Measurements from ENCODE around the gene OFD1. TPM values are rescaled to one million over a fixed set of nuclear protein-coding genes. Genes with fewer than 3 reads are reported as not detected.

OFD1 gene
- total RNA-seq, 4 donors from 2014 or later, result 12.7 to 26.1 (median 20.6) TPM

- no peak for DNase-seq
- Histone ChIP-seq H3K27me3 (no peaks in the 10 kb centered on the region), H3K9me3 (no peaks in the 10 kb centered on the region), H3K36me3 (no peaks in the 10 kb centered on the region), H3K4me3 (no peak overlapping the region), H3K27ac (no peak overlapping the region), H3K4me1 (no peaks in the 10 kb centered on the region)
- no peak for TF ChIP-seq POLR2A (IDR thresholded peaks at IDR 0.05)
- TF ChIP-seq CTCF (IDR thresholded peaks at IDR 0.05), result no peak
- WGBS, 2 donors, result 62 to 95% methylated on average over 2 of the region's 2 CpGs
- intact Hi-C loops (cut with DNase I), result no loop called here
Measured at GRCh38 chrX:13793897-13794296, 59.3 kb downstream of the OFD1 start.

GRCh38 chrX:13794417-13794816 is 59.9 kb downstream of the OFD1 start:
- Histone ChIP-seq H3K36me3 (no peaks in the 10 kb centered on the region), H3K27me3 (no peaks in the 10 kb centered on the region), H3K4me3 (no peak overlapping the region), H3K9me3 (no peaks in the 10 kb centered on the region), H3K27ac (no peak overlapping the region), H3K4me1 (no peaks in the 10 kb centered on the region)
- 85 to 91% methylated on average over 8 to 10 of the region's 10 CpGs for WGBS, 2 donors
- intact Hi-C loops (cut with DNase I), result no loop called here
- no peak for TF ChIP-seq POLR2A (IDR thresholded peaks at IDR 0.05)
- TF ChIP-seq CTCF (IDR thresholded peaks at IDR 0.05), result no peak
- DNase-seq, result no peak

GRCh38 chrX:13797512-13797911 is 63.0 kb downstream of the OFD1 start:
- WGBS, 2 donors, result 83 to 91% methylated on average over 3 to 4 of the region's 4 CpGs
- no peaks in the 10 kb centered on the region for H3K4me1 ChIP-seq
- intact Hi-C loops (cut with DNase I), result no loop called here
- H3K9me3 ChIP-seq, result no peaks in the 10 kb centered on the region
- TF ChIP-seq CTCF (IDR thresholded peaks at IDR 0.05), result no peak
- TF ChIP-seq POLR2A (IDR thresholded peaks at IDR 0.05), result no peak
- DNase-seq, result no peak
- no peaks in the 10 kb centered on the region for H3K27me3 ChIP-seq
- no peak overlapping the region for H3K4me3 ChIP-seq
- H3K27ac ChIP-seq, result no peak overlapping the region
- H3K36me3 ChIP-seq, result no peaks in the 10 kb centered on the region

- Histone ChIP-seq H3K4me3 (no peak overlapping the region), H3K27ac (no peak overlapping the region), H3K27me3 (no peaks in the 10 kb centered on the region), H3K9me3 (no peaks in the 10 kb centered on the region), H3K4me1 (no peaks in the 10 kb centered on the region), H3K36me3 (no peaks in the 10 kb centered on the region)
- 88 to 100% methylated on average over 4 of the region's 4 CpGs for WGBS, 2 donors
- no peak for TF ChIP-seq CTCF (IDR thresholded peaks at IDR 0.05)
- no peak for TF ChIP-seq POLR2A (IDR thresholded peaks at IDR 0.05)
- intact Hi-C loops (cut with DNase I), result no loop called here
- no peak for DNase-seq
Measured at GRCh38 chrX:13798184-13798583, 63.6 kb downstream of the OFD1 start.

- Histone ChIP-seq H3K9me3 (no peaks in the 10 kb centered on the region), H3K27me3 (no peaks in the 10 kb centered on the region), H3K36me3 (no peaks in the 10 kb centered on the region), H3K27ac (no peak overlapping the region), H3K4me3 (no peak overlapping the region), H3K4me1 (no peaks in the 10 kb centered on the region)
- 52% methylated on average over 3 of the region's 6 CpGs; no CpG with 5 or more reads in 1 of the 2 donors for WGBS, 2 donors
- intact Hi-C loops (cut with DNase I), result no loop called here
- TF ChIP-seq CTCF (IDR thresholded peaks at IDR 0.05) (no peak), POLR2A (IDR thresholded peaks at IDR 0.05) (no peak)
- DNase-seq, result no peak
Measured at GRCh38 chrX:13803116-13803515, 68.6 kb downstream of the OFD1 start.

Data from esophagus squamous epithelium (tissue), 5 donors.